ENCODE results near the gene SIAH3.
"Not testable (repeated sequence)": the region's sequence is repeated elsewhere in the genome, so short reads cannot be mapped to it uniquely, and the experiment has no call there.

Gene SIAH3

DNA sequence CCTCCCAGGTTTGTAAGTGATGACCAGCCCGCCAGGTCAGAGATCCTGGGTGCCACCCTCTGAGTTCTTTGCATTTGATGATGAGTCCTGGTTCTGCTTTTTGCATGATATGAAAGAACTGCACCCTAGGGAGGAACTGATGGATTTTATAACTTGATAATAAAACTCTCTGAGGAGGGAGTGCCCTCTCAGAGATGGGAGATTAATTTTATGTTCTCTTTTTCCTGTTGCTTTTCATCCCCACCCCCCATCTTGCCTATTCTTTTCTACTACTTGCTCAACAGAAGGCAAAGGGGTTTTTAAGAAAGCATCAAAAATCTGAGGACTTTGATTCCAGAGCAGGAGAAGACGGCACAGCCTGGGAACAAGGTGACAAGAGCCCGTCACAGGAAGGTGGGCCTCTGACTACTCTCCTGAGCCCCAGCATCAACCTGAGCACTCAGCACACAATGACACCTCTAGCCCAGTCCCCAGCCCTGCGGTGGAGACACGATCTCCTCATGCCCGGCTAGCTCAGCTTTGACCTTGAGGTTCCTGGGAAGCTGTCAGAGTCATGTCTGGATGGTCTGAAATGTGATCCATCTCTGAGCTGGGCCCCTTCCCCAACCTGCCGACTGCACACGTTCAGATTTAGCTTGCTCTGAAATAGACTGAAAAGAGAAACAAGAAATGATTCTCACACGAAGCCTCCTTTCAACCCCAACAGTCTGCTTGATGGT is 69.1 kb downstream of the SIAH3 start:
- no peak for DNase-seq
- no peak for ATAC-seq

DNA sequence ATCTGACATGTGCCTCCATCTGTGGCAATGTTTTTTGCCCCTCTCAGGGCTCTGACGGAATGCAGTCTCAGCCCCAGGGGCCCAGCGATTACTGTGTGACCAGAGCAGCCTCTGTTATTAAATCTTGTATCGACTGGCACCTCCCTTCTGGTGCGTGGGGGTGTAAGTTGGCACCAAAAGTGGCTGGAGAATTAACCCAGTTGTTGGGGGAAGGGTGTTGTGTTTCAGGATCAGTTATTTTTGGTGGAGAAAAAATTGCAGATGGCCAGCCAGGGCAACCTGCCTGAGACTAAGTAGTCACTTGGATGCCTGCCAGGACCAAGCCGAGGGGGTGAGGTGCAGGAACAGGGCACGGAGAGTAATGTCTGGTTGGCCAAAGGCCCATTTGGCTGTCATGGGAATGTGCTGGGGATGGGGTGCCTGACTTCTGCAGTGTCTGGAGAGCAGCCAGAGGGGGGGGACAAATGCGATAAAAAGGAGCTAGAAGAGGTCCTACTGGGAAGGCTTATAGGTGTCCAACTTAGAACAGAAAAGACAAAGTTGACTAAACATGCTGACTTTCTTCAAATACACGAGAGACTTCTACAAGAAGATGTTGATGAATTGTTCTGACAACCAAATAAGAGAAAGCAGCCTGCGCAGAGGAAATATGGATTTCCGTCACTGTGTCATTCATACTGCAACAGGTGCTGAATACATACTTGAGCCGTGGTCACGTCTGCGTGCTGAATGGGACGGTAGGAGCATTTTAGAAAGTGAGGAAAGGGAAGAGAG is 69.8 kb downstream of the SIAH3 start:
- no peak for DNase-seq
- no peak for ATAC-seq

DNA sequence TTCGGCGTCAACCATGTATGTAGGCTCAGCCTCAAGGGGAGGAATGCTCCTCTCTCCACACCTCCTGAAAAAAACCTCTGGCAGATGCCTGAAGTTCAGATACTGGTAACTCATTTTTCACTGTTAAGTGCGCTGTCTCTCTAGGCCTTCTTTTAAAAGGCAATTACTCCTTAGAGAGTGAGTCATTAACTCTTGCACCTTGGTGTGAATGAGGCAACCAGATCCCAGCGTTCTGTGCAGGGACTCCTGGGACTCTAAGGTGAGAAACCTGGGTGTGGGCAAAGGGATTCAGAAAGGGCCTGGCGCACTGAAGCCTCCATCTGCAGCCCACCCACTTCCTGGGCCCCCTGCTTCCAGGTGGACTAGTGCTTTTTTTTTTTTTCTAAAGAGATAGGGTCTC is 71.7 kb downstream of the SIAH3 start:
- no peak for ATAC-seq
- no peak for DNase-seq

DNA sequence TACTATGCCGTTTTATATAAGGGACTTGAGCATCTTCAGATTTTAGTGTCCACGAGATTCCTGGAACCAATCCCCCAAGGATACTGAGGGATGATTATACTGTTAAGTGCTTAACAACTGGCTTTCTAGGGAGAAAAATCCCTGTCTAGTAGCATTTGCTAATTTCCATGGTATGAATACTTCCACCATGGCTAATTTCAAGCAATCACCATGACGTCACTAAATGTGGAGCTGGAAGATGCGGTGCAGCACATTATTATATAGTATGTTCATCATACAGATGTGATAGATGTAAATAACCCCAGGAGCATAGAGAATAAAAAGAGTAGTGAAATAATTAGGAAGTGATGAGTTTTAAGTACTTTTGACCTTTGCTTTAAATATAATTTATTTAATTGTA is 72.7 kb downstream of the SIAH3 start:
- no peak for ATAC-seq
- no peak for DNase-seq

DNA sequence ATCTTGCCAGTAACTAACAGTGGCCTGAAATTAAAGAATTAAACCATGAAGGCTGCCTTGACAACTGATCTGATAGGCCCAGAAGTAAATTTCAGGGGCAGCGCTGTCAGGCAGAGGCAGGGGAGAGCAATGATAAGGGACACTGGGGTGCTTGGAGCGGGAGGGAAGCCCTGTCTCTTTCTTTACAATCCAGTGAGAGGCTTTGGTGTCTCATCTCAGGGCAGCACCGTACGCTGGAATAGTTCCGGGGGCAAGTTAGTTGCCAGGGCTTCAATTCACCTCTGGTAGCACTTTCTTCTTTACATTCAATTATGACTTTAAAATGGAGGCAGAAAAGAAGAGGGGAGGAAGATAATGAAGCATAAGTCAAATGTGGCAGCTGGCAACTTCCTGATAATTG is 74.8 kb downstream of the SIAH3 start:
- DNase-seq (no peak), ATAC-seq (no peak)

DNA sequence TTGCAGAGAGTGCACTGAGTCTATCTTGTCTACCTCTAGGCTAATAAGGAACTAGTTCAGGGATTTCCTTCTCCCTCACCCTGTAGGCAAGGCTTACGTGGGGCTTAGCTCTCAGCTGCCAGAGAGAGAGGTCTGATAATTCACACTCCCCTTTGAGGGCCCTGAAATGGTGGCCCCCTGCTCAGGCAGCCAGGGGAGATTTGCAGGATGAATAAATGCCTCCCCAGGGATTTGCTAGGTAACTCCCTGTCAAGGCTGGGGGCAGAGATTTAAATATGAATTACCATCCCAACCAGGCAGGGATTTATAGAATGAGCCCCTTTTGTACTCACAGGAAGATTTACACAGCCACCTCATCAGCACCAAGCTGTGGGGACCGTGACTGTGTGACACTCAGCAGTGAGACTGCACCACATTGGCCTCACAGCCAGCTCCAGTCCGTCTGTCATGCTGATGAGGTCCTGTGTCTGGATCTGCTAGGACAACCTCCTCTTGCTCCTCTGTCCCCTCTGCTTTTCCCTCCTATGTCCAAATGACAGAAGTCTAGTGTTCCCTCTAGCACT is 76.1 kb downstream of the SIAH3 start:
- ATAC-seq = no peak
- DNase-seq = no peak

DNA sequence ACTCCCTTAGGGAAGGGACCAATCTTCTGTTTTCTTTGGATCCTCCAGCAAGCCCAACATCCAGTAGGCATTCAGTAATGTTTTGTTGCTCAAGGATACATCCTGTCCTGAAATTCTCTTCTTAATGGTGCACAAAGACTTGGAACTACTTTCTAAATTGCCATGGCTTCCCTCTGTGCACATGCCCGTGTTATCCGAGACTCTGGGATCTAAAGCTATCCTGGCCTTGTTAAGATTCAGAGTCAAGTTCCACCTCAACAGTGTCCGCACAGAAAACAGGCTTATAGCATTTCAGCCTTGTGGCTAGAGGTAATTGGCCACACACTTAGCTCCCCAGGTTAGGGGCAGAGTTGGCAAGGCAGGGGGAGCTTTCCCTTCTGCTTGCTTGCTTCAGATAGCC is 77.6 kb downstream of the SIAH3 start:
- ATAC-seq (no peak), DNase-seq (no peak)

DNA sequence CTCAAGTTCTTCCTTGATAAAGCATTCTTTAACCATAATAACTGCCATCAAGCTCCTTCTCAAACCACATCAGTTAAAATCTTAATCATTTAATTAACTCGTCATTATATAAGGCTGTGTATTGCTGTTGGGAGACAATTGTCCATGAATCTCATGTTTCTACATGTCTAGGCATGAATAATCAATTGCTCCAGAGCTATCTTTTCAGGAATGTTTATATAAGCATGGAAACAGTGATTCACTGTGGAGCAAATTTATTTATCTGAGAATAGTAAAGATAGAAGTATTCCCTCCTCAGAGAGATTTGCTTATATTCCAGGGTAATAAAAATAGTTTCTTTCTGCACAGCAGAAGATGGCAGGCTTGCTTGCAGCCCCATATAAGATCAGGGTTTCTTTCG is 78.3 kb downstream of the SIAH3 start:
- ATAC-seq = no peak
- DNase-seq = no peak

DNA sequence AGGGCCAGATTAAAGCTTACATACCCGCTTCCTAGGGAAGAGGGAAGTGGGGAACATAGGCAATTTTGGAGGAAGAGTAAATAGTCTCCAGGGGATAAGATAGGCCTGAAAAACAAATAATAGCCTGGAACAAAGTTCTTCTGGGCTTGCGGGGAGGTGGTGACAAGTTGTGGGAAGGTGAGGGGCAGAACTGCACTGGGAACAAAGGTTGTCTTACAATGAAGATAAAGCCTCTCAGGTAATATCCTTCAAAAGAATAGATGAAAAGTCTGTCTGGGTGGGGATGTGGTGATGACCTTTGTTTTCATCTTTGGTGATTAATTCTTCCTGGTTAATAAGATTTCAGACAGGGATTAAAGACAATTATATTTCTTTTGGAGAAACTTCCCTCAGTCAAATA is 80.7 kb downstream of the SIAH3 start:
- DNase-seq (no peak), ATAC-seq (no peak)

DNA sequence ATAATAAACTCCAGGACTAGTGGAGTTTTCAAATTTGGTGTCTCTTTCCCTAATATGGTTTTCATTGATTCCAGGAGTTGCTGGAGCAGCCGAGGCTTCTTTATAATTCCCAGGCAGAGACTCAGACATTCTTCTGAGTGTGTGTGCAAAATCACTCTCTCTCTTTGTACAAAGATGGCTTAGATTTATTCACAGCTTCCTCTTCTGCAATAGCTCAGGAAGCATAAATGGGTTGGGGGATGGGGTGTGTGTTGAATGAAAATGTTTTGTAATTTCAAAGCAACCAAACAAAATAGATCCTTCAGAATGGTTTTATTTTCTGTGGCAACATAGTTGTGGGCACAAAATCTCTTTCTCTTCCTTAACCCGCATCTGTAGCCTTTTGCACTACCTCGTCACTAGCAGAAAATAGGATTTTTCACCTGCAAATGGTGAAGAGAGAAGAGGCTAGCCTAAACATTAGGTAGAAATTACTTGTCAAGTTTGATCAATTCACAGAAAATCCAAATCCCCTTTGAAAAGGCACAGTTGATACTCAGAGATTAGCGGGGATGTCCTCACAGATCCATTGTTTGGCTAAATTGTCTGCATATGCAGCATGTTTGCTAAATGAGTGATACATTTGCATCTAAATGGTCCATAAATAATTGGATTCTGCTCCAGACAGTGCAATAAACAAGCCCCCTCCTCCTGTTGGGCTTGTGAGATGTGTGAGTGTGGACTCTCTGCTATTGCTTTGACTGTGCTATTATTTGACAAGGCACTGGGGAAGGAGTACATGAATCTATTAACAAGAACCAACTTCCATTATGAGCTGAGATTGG is 82.7 kb downstream of the SIAH3 start:
- ATAC-seq (no peak), DNase-seq (no peak)

DNA sequence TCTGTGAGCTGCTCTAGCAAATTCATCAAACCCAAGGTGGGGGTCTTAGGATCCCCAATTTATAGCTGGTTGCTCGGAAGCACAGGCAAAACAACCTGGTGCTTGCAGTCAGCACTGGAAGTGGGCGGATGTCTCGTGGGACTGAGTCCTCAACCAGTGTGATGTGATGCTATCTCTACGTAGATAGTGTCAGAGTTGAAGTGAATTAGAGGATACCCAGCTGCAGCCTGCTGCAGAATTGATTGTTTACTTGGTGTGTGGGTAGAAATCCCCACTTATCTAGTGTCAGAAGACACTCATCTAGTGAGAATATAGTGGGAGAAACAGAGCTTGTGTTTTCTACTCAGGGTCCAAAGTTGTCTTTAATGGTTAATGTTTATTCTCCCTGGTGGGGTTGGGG is 86.1 kb downstream of the SIAH3 start:
- no peak for DNase-seq

DNA sequence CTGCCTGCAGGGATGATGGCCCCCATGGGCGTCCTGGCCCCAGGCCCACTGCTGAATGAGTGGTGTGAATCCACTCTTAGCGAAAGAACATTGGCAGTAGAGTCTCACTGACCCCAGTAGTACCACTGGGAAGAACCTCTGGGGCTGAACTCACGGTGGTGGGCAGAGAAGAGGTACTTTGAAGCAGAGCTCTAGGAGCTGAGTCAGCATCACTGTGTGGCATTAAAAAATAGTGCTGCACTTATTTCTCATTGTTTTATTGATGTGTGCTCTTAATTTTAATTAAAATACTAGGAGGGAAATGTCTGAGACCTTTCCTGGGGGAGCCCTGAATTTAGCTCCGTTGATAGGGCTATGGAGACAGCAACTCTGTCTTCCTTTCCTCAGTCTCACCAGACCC is 88.1 kb downstream of the SIAH3 start:
- DNase-seq (no peak), ATAC-seq (no peak)

More for the DNA sequence above, 86.1 kb downstream of the SIAH3 start:
- ATAC-seq = no peak

DNA sequence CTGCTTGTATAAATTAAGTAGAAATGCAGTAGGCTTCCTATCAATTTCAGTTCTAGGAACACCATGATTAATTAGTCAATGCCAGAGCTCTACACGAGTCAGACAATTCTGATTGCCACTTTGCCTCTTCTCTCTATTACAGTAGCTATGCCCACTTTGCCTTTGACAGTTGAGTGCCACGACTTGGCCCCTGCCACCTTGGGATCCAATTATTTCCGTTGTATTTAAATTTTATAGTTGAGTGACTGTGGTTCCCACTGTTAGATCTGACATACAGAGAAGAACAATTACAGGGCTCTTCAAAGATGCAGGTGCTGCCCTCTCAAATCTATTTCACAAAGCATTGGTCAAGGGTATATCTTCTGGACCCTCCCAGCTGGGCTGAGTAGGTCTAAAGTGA is 94.0 kb downstream of the SIAH3 start:
- ATAC-seq, DNase-seq: not testable (repeated sequence)

DNA sequence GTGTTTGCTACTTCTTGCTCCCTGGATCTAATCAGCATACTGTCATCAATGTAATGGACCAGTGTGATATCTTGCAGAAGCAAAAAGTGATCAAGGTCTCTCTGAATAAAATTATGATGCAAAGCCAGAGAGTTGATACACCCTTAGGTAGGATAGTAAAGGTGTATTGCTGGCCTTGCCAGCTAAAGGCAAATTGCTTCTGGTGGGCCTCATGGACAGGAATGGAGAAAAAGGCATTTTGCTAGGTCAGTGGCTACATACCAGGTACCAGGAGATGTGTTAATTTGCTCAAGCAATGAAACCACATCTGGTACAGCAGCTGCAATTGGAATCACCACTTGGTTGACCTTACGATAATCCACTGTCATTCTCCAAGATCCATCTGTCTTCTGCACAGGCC is 95.1 kb downstream of the SIAH3 start:
- not testable (repeated sequence) for DNase-seq, ATAC-seq

DNA sequence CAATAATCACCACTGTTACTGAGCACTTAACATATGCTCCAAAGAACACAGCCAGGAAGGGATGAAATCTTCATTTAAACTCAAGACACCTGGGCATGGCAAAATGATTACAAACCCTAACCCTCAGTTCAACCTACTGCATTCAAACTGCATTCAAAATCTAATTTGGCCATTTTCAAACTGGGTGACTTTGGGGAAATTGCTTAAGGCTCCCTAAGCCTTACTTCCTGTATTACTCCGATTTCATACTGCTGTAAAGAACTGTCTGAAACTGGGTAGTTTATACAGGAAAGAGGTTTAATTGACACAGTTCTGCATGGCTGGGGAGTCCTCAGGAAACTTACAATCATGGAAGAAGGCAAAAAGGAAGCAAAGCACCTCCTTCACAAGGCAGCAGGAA is 99.0 kb downstream of the SIAH3 start:
- ATAC-seq (no peak), DNase-seq (no peak)

DNA sequence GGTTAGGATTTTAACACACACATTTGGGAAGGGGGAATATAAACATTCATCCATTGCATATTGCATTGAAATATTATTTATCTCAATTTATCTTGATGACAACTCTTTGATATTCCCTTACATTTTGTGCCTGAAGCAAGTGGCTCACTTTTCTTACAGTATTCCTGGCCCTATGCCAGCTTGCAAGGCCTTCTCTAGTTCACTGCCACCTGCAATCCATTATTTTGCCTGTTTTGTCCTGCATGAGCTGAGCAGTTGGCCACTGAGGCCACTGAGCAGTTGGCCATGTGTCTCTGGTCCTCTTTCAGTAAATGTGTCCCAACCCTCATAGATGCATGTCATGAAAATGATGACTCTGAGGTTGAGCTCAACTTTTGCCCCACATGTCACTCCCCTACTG is 99.7 kb downstream of the SIAH3 start:
- ATAC-seq (no peak), DNase-seq (no peak)

DNA sequence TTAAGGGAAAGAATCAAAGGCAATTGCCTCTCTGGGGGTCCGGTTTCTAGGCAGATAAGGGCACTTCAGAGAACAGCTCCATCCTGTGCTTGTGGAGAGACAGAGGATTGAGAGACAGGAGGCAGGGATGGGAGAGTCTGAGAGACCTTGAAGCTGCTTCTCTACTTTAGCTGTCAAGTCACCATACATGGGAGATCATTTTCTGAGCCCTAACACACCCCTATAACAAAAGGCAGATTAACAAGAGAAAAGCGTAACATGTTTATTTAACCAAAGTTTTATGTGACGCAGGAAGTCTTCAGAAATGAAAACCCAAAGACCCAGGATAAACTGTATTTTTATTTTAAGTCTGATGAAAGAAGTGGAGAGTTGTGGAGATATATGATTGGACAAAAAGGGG is 101.0 kb downstream of the SIAH3 start:
- DNase-seq (no peak), ATAC-seq (no peak)

DNA sequence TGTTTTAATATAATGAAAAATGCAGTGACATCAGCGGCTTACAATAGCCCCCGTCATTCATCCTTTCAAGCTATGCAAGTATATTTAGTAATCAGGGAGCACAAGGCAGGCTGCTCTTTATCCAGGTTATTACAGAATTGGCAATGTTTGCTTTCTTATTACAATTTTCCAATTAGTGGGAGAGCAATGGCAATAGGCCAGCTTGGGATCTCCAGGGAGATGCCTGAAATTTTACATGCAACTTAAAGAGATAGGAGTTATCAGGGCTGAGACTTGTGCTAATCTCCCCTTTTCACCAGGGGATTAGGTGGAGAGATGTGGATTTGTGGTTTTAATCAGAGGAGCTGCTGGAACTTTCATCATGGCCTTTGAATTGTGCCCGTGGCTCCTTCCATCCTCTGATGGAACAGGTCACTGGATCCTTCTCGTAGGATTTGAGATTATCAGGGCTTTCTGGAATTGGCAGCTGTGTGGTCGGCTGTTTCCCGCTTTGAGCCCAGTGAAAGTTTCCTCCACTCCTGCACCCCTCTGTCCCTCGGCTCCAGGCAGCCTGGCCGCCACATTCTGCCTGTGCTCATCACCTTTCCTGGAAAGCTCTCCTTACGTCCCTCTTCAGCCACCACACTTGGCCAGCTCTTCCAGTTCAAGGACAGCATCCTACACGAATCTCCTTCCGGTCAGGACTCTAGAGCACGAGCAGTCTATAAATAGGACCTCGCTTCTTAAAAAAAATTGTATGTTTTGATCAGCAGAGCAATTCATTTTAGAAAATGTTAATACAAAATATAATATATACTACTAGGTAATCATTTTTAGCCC is 102.4 kb downstream of the SIAH3 start:
- no peak for DNase-seq
- no peak for ATAC-seq

DNA sequence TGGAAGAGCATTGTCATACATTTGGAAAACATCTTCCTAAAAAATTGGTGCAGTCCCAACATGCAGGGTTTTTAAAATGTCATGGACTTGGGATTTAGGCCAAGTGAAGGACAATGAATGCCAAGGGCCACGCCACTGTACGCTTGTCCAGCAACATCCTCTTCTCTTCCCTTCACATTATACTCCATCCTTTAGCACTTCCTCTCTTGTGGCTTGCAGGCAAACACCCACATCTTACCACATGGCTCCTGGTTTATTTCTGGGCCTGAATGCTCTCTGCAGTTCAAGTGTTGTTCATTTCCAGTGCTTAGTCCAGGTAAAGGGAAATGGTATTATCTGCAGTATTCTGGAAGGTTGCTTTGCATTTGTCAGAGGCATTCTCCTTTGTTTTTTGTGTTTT is 104.5 kb downstream of the SIAH3 start:
- no peak for ATAC-seq
- DNase-seq = no peak

DNA sequence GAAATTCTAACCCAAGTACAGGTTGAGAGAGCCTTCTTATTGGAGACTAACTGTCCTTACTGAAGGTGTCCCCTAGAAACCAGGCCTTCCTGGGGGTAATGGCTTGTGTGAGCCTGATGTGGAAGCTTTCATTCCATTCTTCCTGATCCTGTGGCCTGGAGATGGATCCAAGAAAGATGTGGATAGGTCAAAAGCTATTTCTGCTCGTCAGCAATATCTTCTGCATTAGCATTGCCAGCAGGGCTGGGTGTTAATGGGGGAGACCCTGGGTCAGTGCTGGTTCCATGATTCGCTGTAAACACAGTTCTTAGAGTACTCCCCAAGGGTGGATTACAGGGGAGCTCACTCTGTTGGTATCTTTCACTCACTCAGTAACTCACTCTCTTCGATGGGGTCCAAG is 106.6 kb downstream of the SIAH3 start:
- no peak for DNase-seq
- ATAC-seq = no peak

DNA sequence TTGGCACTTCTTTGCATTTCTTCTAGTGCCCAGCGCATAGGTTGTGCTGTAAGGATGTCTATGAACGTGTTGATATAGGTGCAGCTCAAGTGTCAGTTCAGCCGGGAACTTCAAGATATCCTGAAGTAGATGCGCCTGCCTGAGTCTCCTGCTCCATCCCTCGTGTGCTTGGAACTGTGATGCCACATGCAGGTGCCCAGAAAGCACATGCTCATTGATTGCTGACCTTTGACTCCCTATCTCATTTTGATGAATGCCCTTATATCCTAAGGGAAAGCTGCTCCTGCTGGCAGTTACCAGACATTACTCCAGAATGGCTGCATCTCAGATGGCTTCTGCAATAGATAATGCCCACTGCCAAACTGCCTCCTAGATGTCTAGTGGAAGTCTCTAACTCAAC is 108.6 kb downstream of the SIAH3 start:
- no peak for DNase-seq
- no peak for ATAC-seq

DNA sequence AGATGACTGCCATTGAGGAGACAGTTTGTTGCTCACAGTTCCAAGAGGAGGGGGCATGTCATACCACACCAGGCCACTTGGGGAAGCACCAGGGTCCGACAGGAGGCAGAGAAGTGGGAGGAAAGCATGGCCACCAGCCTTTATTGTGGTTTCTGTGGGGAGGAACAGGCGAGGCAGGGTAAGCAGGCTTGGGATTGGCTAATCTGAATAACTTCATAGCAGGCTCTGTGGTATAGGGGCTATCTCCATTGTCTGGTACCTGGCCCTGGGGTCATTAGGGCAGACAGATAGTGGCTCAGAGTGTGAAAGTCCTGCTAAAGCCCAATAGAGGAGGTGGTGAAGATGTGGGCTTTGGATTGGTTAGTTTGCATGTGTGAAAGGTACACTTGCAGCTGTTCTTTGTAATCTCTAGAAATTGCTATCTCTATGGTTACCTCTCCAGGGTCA is 114.0 kb downstream of the SIAH3 start:
- DNase-seq = peak; percentile 20
- ATAC-seq = no peak
